Stimulated activated CD4-positive, alpha-beta T cell treated with anti-CD3 and anti-CD28 coated beads, Interleukin-1b, Interleukin-23, amount 100 ng/mL, for 1 hour (primary cell): Measurements from ENCODE around the gene FAAH.

ENCODE experiments used
- DNase-seq, 2 donors: peaks; one replicate each; pipeline ENCODE4 v3.0.0-alpha.2; 2020; ENCODE audit warnings: low read depth in 2 of 2

Gene FAAH

DNA sequence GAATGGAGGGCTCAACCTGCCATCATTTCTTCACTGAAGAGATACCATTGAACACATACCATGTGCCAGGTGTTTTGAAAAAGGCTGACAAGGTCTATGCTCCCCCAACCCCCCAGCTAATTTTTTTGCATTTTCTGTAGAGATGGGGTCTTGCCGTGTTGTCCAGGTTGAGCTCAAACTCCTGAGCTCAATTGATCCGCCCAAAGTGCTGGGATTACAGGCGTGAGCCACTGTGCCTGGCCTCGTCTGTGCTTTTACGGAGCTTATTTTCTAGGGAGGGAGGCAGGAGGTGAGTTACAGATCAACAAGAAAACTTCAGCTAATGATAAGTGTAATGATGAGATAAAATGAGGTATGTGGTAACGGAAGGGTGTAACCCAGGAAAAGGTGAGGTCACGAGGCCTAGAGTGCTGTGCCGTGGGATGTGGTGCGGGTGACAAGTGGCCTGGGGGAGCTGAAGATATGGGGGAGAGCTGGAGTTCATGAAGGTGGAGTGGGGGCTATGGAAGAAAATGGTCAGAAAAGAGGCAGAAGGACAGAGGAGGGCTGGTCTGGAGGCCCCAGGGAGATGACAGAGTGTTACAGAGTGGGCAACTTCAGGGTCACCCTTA, 28.2 kb downstream of the FAAH start:
- no peak for DNase-seq

GRCh38 chr1:46423574-46424240, 29.6 kb downstream of the FAAH start:
- DNase-seq: no peak

DNA sequence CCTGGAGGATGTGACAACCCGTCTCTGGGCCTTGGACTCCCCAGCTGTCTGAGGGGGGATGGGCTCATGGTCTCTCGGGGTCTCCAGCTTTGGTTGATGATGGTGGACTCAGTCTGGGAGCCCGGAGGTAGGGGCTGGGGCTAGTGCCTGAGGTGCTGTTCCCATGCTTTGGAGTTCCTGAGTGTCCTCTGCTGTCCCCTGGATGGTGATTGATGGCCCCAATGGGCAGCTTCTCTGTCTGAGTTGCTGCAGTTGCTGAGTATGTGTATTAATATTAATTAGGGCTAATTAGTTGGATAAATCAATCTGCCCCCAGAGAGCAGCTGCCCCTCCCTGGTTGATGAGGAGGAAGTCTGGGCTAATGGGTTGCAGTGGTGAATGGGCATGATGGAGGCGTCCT, 30.6 kb downstream of the FAAH start:
- DNase-seq: no peak

DNA sequence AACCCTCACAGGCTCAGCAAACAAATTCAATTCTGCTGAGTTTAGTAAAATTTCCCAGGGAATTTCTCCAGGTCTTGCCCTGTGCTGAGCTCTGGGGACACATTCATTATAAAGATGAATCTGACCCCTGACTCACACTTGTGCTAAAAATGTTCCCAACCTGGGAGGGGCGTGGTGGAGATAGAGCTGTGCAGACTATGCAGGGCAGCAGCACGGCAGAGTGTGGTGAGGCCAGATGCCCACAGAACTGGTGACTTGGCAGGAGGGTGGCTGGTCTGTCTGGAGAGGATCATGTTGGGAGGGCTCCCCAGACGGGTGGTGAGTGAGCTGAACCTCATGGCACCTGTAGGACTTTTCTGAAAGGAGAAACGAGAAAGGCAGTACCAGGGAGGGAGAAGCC, 31.6 kb downstream of the FAAH start:
- DNase-seq: no peak

DNA sequence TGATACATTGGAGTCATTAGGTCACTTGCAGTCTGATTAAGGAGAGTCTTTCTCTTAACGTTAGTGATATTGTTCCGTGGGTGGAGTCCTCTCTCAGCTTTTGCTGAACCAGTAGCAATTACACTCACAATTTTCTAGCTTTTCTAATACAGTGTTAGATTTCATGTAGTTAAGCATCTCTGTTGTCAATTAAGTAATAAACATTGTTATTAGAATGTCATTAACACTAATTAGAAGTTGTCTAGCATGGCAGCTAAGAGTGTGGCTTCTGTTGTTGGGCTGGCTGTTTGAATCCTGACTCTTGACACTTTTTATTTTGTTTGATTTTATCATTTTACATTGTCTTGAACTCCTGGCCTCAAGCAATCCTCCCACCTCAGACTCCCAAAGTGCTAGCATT, 33.4 kb downstream of the FAAH start:
- no peak for DNase-seq

DNA sequence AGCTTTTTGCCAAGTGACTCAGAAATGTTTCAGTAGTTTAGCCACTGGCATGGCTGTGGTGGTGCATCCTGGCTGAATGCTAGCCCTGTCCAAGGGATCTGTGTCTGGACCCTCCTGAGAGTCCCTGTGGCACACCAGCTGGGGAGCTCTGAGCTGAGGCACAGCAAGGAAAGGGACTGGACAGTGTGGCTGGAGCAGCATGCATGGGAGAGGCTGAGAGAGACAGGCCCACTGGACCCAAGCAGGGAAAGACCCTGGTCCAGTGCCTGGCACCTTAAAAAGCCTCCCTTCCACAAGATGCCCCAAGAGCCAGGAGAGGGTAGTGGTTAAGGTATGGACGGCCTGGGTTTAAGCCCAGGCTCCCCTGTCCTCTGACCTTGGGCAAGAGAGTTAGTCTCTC, 35.3 kb downstream of the FAAH start:
- DNase-seq: no peak

- no peak for DNase-seq
Measured at GRCh38 chr1:46431695-46432094, 37.6 kb downstream of the FAAH start.

GRCh38 chr1:46432781-46433327, 38.7 kb downstream of the FAAH start:
- no peak for DNase-seq

DNA sequence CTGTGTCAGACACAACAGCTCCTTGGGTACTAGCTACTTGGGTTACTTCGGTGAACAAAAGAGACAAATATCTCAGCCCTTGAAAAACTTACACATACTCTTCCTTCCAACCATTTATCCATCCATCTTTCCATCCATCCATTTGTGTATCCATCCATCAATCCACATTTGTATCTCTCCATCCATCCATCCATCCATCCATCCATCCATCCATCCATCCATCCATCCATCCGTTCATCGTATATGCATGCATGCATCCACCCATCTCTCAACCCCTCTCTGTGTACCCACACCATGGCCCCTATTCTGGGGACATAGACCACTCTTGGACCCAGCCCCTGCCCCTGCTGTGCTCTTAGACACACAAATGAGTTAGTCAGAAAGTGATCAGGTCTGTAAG, 40.2 kb downstream of the FAAH start:
- DNase-seq: no peak

- DNase-seq: no peak
Measured at GRCh38 chr1:46436844-46437243, 42.7 kb downstream of the FAAH start.

DNA sequence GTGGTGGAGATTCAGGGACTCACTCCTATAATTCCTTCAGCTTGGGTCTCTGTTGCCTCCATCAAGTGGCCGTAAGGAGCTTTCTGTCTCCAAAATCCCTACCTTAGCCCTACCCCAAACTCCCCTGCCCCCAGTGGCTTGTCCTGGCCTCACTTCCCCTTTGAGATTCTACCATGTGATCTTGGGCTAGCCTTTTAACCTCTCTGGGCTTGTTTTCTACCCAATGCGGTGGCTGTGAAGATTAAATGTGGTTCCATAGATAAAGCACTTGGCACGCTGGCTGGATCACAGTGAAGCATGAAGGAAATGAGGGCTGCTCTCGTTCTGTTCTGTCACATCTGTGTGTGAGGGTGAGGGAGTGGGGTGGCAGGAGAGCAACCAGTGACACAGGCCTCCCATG, 43.6 kb downstream of the FAAH start:
- DNase-seq: no peak

GRCh38 chr1:46438346-46438745, 44.2 kb downstream of the FAAH start:
- DNase-seq: no peak

GRCh38 chr1:46440478-46440877, 46.4 kb downstream of the FAAH start:
- no peak for DNase-seq

DNA sequence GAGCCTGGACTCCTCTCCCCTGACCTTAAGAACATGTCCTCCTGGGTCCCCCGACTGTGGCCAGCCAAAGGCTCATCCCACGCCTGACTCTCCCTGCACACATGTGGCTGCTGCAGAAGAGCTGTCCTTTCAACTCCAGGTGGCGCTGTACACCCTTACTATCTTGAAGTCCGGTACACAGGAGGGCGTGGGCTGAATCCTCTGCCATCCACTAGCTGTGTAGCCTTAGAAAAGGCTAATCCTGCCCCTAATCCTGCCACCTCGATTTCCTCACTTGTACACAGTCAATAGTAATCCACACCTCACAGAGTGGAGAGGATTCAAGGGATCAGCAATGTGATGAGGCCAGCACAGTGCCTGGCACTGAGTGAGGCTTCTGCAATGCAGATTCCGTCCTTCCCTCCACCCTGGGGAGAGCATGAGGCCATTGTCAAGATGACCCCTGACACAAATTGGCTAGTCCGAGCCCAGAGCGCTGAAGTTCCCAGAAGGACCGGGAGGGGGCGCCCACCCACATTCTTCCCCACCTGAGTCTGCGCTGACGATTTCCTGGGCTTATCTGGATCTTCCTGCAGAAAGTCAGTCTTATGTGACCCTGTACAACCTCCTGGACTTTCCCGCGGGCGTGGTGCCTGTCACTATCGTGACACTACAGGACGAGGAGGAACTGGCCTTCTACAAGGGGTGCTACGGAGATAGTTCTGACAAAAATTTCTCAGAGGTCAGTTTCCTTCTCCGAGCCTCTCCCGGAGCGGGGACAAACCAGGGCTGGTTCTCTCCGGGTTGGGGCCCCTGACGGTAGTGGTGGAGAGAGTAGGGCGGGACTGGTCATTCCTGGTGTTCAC, 48.4 kb downstream of the FAAH start:
- DNase-seq: peak; percentile 23 to 68

DNA sequence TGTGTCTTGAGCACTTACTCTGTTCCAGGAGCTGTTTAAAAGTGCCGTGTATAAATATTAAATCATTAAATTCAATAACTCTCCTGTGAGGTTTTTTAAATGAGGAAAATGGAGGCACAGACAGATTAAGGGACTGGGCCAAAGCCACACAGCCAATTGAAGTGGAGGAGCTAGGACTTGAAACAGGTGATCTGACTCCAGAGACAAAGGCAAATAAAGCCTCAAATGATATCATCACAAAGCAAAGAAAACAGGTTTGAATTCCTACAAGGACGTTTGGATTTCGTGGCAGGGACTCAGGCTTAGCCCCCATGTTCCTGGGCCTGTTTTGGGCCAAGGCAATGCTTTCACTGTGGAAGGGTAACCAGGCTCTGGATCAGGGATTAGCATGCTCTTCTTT, 50.3 kb downstream of the FAAH start:
- no peak for DNase-seq

GRCh38 chr1:46445773-46446256, 51.7 kb downstream of the FAAH start:
- no peak for DNase-seq

- peak; percentile 32 to 70 for DNase-seq
Measured at GRCh38 chr1:46446646-46447498, 52.8 kb downstream of the FAAH start.

DNA sequence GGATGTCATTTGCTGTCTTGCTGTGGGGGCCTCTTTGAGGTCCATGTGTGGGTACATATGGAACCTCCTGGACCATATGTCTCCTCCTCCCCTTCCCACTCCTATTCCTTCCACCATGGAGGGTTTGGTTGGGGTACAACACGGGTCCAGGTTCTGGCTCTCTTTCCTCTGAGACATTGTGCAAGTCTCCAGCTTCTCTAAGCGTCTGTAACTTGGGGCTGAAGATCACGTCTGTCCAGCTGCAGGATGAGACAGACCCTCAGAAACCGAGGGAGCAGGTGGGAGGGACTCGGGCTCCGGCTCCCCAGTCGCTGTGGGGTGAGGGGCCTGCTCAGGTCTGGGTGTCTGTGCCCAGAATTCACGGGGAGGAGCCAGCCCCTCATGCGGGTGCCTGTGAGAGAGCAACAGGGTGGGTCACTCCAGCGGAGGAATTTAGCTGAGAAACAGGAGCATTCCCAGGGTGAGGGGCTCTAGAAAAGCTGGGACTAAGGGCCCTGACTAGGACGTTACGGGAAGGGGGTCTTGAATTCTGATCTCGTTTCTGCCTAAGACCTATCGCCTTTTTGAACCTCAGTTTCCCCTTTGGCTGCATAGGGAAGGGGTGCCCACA, 53.5 kb downstream of the FAAH start:
- no peak for DNase-seq

DNA sequence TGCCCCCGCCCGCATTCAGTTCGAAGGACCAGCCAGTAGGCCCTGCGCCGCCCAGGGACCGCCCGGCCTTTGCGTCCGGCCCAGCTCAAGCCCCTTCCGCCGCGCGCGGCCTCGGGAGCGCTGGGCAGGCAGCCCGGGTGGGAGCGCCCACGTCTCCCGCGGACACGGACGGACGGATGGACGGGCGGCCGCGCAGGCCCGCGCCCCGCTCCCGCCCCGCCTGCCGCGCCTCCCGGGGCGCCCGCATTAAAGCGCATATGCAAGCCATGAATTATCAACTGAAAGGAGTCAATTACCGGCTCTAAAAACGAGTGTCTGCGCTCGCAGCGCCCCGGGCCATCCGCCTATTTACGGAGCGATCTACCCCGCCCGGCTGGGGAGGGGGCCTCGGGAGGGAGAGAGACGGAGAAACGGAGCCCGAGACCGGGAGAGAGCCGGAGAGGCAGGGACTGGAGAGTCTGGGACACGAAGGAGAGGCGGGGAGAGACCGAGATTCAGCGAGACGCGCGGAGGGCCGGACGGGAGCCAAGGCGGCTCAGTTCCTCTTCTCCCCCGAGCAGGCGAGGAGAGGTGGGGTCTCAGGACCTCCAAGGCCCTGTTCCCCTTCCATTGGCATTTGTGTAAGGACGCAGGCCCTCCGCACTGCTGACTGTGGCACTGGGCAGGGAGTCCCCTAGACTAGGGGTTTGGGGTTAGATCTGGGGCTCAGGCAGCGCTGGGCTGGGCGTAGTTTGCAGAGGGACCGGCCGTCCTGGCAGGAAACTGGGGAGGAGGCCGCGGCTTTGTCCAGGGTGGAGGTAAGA, 54.2 kb downstream of the FAAH start:
- DNase-seq: no peak
